Esophagus squamous epithelium (tissue), 5 donors: Measurements from ENCODE around the gene PRAMEF4. TPM values are rescaled to one million over a fixed set of nuclear protein-coding genes. Genes with fewer than 3 reads are reported as not detected.
"Not testable (repeated sequence)": the region's sequence is repeated elsewhere in the genome, so short reads cannot be mapped to it uniquely, and the experiment has no call there.

Experiments used
- DNase-seq: peaks from one replicate; lab custom pipeline; 2025; lab: John Stamatoyannopoulos, UW
- H3K27ac ChIP-seq, 4 donors: fragments of 200-600 bp; sonication (generic); one replicate each; pipeline ENCODE4 v1.5.1; 2016 to 2019; ENCODE audit warnings: mild to moderate bottlenecking in 1 of 4
- H3K27me3 ChIP-seq, 4 donors: fragments of 200-600 bp; sonication (generic); 1 replicate in 3 of 4; 2 replicates in 1 of 4; pipeline versions ENCODE4 v1.5.1 to v1.6.0; 2017 to 2021; ENCODE audit warnings: antibody characterized with exemption in 1 of 4
- H3K36me3 ChIP-seq, 3 donors: fragments of 200-600 bp; sonication (generic); one replicate each; pipeline ENCODE4 v1.5.1; 2016 to 2019
- H3K4me1 ChIP-seq, 3 donors: fragments of 200-600 bp; sonication (generic); one replicate each; pipeline ENCODE4 v1.5.1; 2017 to 2019
- H3K4me3 ChIP-seq, 4 donors: fragments of 200-600 bp; sonication (generic); 1 replicate in 3 of 4; 2 replicates in 1 of 4; pipeline ENCODE4 v1.5.1; 2016 to 2019; ENCODE audit warnings: mild to moderate bottlenecking in 2 of 4, moderate library complexity in 1 of 4
- H3K9me3 ChIP-seq, 3 donors: fragments of 200-600 bp; sonication (generic); one replicate each; pipeline ENCODE4 v1.5.1; 2016 to 2019
- WGBS, 2 donors: methylation state at CpG; one replicate each; pipeline ENCODE4 v1.1.5; 2018; 5-methylcytosine and 5-hydroxymethylcytosine counted together
- intact Hi-C: fragments of 100-400 bp; cut with DNase I; formaldehyde crosslinking; loops from one replicate; pipeline ENCODE4 v1.15.0; 2022
- total RNA-seq, 4 donors: library from RNA; depleted of rRNA; stranded (reverse); fragments of >200 nt; gene quantifications; one replicate each; pipeline ENCODE4 v1.1.0, GENCODE V29; 2016
- donor health status: DM: yes; HTN: yes; CAD: no.

PRAMEF4 gene
- total RNA-seq, result not detected

DNA sequence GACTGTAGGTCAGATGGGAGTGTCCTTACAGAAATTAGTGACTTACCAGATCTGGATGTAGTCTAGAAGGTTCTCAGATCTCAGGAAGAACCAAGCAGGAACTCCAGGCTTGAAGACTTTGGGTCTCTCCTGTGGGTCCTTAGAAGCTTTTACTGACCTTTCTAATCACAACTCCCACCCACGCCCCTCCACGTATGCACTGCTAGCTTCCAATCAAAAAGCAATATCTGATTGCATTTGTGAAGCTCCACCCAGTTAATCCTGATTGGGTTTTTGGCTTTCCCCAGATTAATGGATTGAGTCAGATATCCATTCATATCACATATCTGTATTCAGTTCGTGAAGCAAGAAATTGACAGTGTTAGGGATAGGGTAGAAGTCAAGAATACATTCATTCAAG lies at the start of gene PRAMEF4:
PRAMEF4 (minus strand) TSS at position 101 of the 400 bp plus-strand sequence. CDS start 2,807 bp downstream, outside the sequence.
- H3K36me3 ChIP-seq, H3K27me3 ChIP-seq, H3K4me1 ChIP-seq, H3K9me3 ChIP-seq, intact Hi-C loops, DNase-seq, H3K27ac ChIP-seq, H3K4me3 ChIP-seq: not testable (repeated sequence)
- 54 to 74% methylated on average over 3 of the region's 3 CpGs for WGBS, 2 donors

DNA sequence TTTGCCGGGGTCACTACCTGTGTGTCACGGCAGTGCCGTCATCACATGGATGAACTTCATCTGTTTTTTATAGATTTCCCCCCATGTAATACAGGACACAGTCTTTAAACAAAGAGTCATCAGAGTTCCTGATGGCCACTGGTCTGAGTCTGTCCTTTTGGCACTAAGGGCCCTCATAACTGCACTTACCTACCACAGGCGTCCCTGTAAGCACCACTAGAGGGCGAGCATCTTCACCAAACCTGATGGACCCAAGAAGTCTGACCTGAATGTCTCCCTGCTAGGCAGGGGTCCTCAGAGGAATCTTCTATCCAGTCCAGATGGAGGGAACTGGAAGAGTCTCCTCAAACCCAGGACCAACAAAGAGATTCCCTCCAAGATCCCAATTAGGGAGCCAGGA lies 38.4 kb upstream of the PRAMEF4 start:
- intact Hi-C loops, DNase-seq: not testable (repeated sequence)

DNA sequence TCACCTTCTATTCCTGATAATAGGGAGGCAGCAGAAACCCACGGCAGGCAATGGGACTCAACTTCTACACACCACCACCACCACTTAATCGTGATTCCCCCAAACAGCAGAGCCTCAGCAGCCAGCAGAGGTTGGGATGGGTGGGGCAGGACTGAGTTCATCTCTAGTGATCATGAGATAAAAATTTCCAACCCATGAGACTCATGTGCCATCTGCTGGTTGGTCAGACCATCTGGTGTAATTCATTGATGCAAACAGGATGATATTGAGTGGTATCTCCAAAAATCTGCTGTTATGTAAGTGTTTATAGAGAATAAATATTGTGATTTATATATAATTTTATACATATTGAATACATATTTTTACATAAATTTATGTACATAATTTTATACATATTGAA lies 35.7 kb upstream of the PRAMEF4 start:
- not testable (repeated sequence) for H3K36me3 ChIP-seq, DNase-seq
- WGBS, 2 donors, result 60% methylated on average over 2 of the region's 2 CpGs; no CpG with 5 or more reads in 1 of the 2 donors

More for the DNA sequence above, 38.4 kb upstream of the PRAMEF4 start:
- H3K27me3 ChIP-seq, H3K4me3 ChIP-seq, H3K27ac ChIP-seq, H3K4me1 ChIP-seq, H3K36me3 ChIP-seq, H3K9me3 ChIP-seq: not testable (repeated sequence)
- 100% methylated on average over 2 of the region's 5 CpGs; no CpG with 5 or more reads in 1 of the 2 donors for WGBS, 2 donors

DNA sequence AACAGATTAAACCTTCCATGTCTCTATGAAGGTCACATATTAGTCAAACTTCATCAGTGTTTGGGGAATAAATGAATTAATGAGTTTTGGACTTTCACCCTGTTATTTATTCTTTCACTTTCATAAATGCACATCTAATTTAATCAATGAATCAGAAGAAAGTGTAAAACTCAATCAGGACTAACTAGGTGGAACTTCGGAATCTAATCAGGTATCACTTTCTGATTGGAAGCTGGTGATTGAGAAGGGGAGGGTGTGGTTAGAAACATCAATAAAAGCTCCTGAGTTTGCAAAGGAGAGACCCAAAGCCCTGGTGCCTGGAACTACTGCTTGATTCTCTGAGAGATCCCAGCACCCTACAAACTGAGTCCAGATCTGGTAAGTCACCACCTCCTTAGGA lies 30.3 kb upstream of the PRAMEF4 start, which contains the start of gene PRAMEF7:
PRAMEF7 (plus strand) TSS at position 301 of the 400 bp plus-strand sequence. CDS start 1,083 bp downstream, outside the sequence.
- H3K27me3 ChIP-seq, H3K9me3 ChIP-seq, H3K4me1 ChIP-seq, H3K4me3 ChIP-seq, H3K27ac ChIP-seq, DNase-seq, H3K36me3 ChIP-seq, intact Hi-C loops: not testable (repeated sequence)
- no CpG with 5 or more reads among the region's 1 CpG for WGBS, 2 donors

More for the DNA sequence above, 35.7 kb upstream of the PRAMEF4 start:
- intact Hi-C loops, H3K9me3 ChIP-seq, H3K27ac ChIP-seq, H3K27me3 ChIP-seq, H3K4me1 ChIP-seq, H3K4me3 ChIP-seq: not testable (repeated sequence)

DNA sequence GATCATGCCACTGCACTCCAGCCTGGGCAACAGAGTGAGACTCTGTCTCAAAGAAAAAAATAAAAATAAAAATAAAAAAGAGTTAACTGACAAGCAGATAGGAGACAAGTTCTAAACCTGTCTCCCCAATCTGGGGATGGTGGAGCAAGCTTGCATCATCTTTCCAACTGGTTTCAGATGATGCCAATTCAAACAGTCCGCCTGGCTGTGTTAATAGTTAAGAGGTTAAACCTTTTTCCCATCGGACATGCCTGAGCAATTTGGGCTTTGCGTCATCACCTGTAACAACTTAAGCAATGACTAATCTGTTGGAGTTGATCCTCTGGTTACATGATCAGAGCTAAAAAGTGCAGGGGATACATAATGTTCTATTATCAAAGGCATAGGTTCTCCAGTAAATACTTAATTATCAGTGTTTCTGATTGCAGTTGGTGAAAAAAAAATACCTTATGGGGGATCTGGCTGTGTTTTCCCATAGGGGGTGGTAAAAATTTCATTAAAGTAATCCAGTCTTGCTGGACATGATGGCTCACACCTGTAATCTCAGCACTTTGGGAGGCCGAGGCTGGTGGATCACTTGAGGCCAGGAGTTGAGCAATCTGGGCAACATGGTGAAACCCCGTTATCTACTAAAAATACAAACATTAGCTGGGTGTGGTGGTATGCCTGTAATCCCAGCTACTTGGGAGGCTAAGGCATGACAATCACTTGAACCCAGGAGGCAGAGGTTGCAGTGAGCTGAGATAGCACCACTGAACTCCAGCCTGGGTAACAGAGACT lies 18.0 kb upstream of the PRAMEF4 start:
- H3K27ac ChIP-seq, H3K4me3 ChIP-seq, H3K4me1 ChIP-seq, H3K36me3 ChIP-seq, H3K27me3 ChIP-seq, H3K9me3 ChIP-seq, DNase-seq, intact Hi-C loops: not testable (repeated sequence)
- WGBS, 2 donors, result no CpG with 5 or more reads among the region's 5 CpGs

DNA sequence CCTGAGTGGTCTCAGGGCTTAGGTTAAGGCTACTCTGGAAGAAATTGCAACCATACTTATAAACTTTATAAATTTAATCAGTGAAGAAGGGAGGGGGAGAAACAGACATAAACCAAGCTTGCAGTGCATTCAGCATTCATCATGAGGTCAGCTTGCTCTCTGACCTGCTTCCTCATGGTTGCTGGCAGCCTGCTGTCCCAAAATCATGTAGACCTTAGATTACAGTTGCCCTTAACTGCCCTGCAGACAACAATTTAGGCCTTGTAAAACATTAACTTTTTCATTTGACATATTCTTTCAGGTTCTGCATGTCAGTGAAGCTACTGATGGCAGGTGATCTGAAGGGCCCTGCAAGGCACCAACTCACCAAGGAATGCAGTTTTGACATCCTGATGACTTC lies 13.2 kb upstream of the PRAMEF4 start:
- H3K4me3 ChIP-seq, H3K36me3 ChIP-seq, intact Hi-C loops, H3K4me1 ChIP-seq, H3K9me3 ChIP-seq, H3K27me3 ChIP-seq, DNase-seq, H3K27ac ChIP-seq: not testable (repeated sequence)

- H3K27me3 ChIP-seq, H3K4me1 ChIP-seq, H3K9me3 ChIP-seq, DNase-seq, H3K4me3 ChIP-seq, H3K27ac ChIP-seq, H3K36me3 ChIP-seq, intact Hi-C loops: not testable (repeated sequence)
- WGBS, 2 donors, result no CpG with 5 or more reads among the region's 1 CpG
These were observed 12.2 kb upstream of the PRAMEF4 start, which contains the start of gene PRAMEF10 for GRCh38 chr1:12898170-12898569. Gene PRAMEF10, minus strand, starts transcription at chr1:12898270. Its CDS starts 2,423 bp downstream, at chr1:12895847.

DNA sequence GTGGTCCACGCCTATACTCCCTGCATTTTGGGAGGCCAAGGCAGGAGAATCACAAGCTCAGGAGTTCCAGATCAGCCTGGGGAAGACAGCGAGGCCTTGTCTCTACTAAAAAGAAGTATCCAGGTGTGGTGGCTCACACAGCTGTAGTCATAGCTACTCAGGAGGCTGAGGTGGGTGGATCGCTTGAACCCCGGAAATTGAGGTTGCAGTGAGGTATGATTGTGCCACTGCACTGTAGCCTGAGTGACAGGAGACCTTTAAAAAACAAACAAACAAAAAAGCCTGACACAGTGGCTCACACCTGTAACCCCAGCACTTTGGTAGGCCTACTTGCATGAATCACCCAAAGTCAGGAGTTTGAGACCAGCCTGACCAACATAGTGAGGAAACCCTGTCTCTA lies 7.5 kb downstream of the PRAMEF4 start:
- DNase-seq, H3K4me3 ChIP-seq, H3K9me3 ChIP-seq, H3K27ac ChIP-seq, intact Hi-C loops, H3K27me3 ChIP-seq, H3K36me3 ChIP-seq, H3K4me1 ChIP-seq: not testable (repeated sequence)
- 65% methylated on average over 3 of the region's 4 CpGs; no CpG with 5 or more reads in 1 of the 2 donors for WGBS, 2 donors

GRCh38 chr1:12863131-12863880 lies 22.7 kb downstream of the PRAMEF4 start:
- H3K9me3 ChIP-seq, H3K27me3 ChIP-seq, DNase-seq, H3K4me1 ChIP-seq, intact Hi-C loops, H3K27ac ChIP-seq, H3K4me3 ChIP-seq, H3K36me3 ChIP-seq: not testable (repeated sequence)
- WGBS, 2 donors, result no CpG with 5 or more reads among the region's 7 CpGs

DNA sequence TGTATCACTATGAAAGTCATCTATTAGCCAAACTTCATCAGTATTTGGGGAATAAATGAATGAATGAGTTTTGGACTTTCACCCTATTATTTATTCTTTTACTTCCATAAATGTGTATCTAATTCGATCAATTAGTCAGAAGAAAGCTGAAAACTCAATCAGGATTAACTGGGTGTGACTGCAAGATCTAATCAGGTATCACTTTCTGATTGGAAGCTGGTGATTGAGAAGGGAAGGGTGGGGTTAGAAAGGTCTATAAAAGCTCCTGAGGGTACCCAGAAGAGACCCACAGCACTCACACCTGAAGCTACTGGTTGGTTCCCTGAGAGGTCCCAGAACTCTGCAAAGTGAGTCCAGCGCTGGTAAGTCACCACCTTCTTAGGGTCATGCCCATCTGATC lies 29.2 kb downstream of the PRAMEF4 start, which contains the start of gene PRAMEF2:
PRAMEF2 (plus strand) TSS at position 301 of the 400 bp plus-strand sequence. CDS start 1,924 bp downstream, outside the sequence.
- H3K27ac ChIP-seq, DNase-seq, intact Hi-C loops, H3K36me3 ChIP-seq, H3K9me3 ChIP-seq, H3K4me3 ChIP-seq, H3K27me3 ChIP-seq, H3K4me1 ChIP-seq: not testable (repeated sequence)
- 33 to 86% methylated on average over 1 of the region's 2 CpGs for WGBS, 2 donors
